ENCODE measurements around the gene WBP4.

The WBP4 gene

DNA sequence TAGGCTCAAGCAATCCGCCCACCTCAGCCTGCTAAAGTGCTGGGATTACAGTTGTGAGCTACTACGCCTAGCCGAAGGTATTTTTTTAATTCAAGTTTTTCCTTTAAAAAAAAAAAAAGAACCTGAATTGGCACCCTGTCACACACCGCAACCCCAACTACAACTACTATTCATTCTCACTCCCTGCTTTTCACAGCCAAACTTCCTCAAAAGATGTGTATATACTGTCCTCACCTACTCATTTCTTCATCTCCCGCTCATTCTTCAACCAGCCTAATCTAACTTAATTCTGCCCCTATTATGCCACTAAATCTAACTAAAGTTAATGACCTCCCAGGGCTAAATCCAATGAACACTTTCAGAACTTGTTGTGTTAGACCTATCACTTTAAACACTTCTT is 12.7 kb upstream of the WBP4 start:
- no peak for DNase-seq (ENCODE audit: low read depth)

DNA sequence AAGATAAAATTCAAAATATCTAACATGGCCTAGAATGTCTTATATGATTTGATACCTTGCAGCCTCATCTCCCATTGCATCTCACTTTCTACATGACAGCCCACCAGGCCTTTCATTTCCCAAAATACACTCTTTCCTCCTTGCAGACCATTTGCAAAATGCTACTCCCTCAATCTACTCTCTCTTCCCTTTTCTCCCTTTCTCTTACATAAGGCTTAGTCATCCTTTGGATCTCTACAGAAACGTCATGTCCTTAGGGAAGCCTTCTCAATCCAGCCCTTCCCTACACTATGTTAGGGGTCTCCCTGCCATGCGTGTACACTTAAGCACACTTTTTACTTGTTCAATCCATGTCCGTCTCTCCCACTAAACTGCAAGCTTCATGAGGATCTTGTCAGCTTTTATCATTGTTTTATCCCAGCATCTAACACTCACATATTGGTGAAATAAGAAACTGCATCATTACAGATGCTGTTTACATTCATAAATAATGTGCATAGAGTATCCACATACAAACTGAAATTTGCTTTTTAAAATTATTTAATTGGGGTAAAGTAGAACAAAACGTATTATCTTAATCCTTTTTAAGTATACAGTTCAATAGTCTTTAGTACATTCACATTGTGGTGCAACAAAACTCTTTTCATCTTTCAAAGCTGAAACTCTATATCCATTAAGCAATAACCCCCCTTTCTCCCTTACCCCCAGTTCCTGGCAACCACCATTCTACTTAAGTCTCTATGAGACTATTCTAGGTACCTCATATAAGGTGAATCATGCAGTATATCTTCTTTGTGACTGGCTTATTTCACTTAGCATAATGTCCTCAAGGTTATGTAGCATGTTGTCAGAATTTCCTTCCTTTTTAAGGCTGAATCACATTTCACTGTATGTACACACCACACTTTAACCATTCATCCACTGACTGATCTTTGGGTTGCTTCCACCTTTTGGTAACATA is 11.5 kb upstream of the WBP4 start:
- DNase-seq (ENCODE audit: low read depth), result no peak

DNA sequence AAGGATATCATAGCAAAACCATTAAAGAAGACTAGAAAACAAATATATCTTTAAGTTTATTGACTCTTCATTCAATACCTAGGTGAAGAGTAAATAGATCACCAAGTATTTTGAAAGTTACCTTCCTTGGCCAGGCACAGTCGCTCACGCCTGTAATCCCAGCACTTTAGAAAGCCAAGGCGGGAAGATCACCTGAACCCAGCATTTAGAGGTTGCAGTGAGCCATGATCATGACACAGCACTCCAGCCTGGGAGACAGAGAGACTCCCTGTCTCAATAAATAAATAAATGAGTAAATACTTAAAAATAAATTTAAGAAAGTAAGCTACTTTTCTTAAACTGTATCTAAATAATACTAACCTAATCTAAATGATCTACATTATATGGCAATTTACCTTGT is 8.9 kb upstream of the WBP4 start:
- DNase-seq (ENCODE audit: low read depth), result no peak

DNA sequence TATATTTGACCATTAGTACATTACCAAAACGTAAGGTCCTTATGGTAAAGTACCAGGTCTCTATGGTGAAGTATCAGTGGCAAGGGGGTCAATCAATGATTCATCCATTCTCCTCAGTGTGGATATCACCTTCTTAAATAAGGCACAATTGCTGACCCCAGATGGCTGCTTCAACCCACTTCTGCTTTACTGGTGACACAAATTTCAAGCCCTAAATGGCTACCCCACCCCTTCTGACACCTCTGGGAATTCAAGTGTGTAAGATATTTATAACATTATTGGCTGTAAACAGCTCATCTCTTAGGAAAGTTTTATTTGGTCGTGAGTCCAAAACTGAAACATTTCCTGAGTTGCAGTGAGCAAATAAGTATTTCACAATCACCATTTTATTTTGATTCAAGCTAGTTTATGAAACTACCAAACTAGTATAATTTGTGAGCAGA is 7.9 kb upstream of the WBP4 start:
- DNase-seq (ENCODE audit: low read depth), result no peak

DNA sequence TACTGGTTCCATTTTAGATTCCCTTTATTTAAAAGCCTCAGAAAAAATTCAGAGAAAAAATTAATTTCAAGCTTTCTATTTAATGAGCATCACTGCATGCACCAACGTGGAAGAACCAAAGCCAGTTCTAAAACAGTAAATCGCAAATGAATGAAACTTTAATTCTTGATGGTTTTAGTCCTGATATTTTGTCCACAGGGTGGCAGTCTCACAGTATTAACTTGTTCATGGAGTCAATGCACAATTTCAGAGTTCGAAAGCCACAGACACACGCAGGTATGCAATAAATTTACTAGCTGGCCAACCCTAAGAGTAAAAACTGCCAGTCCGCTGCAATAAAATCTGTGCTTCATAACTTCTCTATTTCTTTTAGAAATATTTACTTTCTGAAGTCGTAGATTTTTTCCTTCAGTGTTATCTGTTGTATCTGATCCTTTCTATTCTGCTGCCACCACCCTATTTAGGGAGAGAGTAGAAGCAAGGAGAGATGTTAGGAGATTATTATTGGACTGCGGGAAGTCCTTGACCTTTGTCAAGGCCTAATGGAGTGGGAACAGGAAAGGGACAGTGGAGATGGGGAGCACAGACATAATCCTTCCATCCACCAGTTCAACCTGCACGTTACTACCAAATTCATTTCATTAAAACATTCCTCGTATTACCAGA is 7.0 kb upstream of the WBP4 start:
- DNase-seq (ENCODE audit: low read depth), result no peak

DNA sequence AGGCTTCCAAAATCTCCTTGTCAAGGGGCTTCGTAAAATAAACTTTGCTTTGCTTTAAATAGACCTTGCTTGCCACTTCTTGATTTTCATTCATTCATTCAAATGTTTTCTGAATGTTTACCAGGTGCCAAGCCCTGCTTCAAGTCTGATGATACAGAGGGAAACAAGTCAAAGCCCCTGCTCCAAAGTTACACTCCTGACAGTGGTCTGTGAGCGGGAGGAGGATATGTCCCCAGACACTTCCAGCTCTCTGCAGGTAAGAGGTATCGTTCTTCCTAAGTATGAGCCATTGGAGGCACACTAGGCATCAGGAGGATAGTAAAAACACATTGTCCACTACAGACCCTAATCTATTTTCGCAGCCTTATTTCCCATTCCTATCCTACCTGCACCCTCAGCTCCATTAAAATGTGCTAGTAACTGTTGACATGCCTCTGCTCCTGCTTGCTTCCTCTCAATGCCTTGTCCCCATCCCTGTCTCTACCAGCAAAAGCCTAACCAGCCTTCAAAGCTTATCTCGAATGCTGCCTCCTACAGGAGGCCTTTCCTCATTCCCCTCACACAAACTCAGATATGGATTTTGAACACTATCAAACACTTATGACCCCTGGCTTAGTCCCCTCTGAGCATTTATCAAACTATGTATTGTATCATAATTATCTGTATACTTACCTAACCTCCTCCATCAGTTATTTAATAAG is 6.2 kb upstream of the WBP4 start:
- no peak for DNase-seq (ENCODE audit: low read depth)

DNA sequence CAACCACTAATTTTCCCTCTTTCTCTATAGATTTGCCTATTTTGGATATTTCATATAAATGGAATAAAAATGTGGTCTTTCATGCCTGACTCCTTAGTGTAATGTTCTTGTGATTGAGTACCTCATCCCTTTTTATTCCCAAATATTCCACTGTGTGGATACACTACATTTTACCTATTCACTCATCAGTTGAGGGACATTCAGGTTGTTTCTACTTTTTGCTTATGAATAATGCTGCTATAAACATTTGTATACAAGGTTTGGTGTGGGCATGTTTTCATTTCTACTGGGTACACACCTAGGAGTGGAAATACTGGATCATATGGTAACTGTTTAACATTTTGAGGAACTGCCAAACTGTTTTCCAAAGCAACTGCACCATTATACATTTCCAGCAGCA is 5.1 kb upstream of the WBP4 start:
- DNase-seq (ENCODE audit: low read depth), result no peak

DNA sequence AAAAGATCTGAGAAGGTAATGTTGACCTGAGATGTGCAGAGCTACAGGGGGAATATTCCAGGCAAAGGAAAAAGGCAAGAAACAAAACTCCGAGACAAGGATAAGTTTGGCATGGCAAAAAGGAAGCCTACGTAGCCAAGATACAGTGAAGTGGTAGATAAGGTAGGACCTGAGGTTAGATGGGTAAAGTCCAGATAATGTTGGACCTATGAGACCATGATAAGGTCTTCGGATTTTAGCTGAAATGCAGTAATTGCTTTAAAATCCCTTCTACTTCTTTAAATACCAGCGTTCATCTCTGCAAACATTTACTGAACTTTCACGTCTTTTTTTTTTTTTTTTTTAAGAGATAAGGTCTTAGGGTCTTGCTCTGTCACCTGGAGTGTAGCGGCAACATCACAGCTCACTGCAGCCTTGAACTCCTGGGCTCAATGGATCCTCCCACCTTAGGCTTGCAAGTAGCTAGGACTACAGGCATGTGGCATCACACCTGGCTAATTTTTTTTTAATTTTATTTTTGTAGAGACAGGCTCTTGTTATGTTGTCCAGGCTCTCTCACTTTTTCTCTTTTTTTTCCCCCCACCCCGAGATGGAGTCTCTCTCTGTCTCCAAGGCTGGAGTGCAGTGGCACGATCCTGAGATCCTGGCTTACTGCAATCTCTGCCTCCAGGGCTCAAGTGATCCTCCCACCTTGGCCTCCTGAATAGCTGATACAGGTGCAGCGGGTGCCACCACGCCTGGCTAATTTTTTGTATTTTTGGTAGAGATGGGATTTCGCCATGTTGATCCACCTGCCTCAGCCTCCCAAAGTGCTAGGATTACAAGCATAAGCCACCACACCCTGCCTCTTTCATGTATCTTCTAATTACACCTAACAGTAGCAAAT is 4.2 kb upstream of the WBP4 start:
- no peak for DNase-seq (ENCODE audit: low read depth)

DNA sequence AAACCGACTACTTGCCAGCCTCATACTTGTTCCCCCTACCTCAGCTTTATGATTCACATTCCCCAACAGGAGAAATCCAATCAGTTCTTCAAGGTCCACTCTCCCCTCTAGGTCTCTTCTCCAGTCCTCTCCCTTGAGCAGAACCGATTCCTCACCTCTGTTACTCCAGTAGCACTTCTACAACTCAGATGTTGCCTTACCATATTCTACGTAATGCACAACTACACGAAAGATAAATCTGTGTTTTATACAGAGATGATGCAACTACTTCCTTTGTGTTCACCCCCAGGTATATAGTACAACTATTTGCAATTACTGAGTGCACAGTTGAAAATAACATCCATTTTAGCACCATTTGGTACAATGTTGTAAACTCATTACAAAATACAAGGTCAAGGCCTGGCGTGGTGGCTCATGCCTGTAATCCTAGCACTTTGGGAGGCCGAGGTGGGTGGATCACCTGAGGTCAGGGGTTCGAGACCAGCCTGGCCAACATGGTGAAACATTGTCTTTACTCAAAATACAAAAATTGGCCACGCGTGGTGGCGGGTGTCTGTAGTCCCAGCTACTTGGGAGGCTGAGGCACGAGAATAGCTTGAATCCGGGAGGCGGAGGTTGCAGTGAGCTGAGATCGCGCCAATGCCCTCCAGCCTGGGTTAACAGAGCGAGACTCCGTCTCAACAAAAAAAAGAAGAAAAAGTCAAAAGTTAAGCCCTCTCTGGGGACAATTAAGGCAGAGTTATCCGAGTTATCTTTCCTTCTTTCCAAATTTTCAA is 2.8 kb upstream of the WBP4 start:
- DNase-seq (ENCODE audit: low read depth), result no peak

DNA sequence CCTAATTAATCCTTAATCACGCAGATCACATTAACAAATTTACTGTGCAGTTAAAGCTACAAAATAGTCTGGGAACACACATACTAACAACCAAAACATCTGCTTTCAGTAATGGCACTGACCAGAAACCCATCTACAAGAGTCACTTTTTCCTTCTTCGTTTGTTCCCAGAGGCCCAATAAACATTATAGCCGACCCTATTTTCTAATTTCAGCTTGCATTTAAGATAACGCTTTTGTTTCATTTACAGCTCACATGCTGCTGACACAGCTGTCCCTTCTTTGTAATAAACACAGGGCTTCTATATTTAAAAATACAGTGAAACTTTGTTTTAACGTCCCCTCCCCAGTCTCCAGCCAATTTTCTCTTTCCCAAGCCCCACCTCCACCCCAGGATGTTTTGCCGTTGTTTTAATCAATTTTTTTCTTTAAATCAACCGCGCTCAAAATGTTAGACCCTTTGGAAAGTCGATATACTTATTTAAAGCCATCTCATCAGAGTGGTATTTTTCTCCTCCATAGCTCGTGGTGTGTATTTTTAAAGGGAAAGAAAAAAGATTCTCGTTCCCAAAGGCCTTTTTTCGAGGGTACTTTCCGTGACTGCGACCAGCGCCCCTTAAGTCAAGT is 1.7 kb upstream of the WBP4 start:
- DNase-seq (ENCODE audit: low read depth), result no peak

DNA sequence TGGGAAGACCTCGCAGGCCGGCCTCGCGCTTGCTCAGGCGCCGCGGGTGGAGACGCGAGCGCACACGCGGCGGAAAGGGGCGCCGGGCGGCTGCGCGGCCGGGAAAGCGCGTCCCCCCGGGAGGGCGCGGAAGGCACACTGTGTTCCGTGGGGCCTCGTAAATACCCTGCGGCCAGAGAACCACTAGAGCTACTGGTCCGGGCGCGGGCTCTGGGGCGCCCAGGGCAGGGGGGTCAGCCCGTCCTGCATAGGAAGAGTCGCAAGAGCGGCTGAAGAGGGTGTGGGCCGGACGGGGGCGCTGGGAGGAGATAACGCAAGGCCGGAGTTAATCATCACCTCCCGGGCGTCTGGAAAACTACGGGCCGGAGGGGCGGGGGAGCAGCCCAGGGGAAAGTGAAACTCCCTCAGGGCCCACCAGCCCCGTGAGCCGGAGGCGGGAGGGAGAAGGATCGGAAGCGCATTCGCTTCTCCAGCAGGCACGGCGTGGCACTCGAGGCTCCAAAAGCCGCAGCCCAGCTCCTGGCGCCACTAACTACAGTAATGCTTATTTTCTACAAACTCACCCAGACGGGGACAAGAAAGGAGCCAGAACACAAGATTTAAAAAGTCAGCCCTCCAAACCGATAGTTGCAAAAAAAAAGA is 1.1 kb upstream of the WBP4 start:
- peak; percentile 70 for DNase-seq (ENCODE audit: low read depth)

DNA sequence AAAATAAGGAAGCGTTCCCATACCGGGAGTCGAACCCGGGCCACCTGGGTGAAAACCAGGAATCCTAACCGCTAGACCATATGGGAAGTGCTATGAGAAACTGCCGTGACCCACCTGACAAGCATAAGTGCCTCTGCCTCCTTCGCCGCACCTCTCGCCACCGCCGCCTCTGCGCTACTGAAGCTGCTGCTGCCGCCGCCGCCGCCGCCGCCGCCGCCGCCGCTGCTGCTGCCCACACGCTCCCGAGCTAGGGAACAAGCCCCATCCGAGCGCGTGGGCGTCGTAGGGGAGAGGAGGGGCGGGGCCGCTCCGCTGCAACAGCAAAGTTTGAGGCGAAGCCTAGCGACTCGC is 610 bp upstream of the WBP4 start:
- DNase-seq (ENCODE audit: low read depth), result peak; percentile 69

DNA sequence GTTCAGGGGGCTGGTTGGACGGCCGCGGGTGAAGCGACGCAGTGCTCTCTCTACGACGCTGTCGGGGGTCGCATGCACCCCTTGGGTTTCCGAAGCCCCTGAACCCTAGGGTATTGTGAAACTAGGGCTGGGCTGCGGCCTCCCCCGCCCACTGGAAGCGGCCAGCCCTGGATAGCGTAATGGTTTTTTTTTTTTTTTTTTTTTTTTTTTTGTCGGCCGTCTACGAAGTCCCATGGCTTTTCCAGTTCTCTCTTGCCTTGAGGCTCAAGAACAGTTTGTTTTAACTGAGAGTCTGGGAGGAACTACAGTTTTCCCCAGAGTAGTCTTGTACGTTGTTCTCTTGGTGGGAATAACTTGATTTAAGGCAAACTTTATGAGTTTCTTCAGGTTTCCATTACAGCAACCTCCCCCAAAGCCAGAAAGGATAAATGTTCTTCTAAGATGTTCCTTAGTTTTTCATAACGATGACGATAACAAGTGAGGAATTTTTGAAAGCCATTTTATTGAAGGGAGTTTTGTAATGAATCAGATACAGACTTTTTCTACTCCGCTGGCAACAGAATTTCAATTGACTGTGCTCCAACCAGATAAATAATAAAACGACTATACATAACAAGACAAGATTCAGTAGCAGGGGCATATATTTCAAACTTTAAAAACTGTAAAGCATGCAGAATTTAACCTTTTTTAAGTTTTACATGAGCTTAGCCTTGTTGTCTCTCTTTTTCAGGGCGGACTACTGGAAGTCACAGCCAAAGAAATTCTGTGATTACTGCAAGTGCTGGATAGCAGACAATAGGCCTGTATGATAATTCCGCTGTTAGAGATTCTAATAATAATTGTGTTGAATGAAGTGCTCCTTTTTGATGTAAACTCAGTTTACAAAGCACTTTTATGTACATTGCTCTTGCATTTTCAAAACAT is 867 bp downstream of the WBP4 start:
- DNase-seq (ENCODE audit: low read depth), result peak; percentile 7

DNA sequence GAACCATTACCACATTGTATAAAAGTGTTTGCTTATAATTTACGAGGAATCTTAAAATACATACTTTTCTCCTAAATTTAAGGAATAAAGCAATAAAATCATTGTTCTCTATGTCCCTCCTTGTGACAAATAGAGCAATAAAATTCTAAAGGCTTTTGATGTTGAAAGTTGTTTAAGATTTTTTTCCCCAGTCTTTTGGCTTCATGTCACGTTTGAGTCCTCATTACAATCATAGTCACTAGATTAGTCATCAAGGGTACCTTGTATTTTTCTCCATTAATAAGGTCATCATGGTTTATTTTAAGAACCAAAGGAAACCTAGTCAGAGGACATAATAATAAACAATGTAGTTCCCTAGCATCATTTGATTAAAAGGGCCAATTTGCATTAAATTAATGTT is 3.2 kb downstream of the WBP4 start:
- DNase-seq (ENCODE audit: low read depth), result no peak

DNA sequence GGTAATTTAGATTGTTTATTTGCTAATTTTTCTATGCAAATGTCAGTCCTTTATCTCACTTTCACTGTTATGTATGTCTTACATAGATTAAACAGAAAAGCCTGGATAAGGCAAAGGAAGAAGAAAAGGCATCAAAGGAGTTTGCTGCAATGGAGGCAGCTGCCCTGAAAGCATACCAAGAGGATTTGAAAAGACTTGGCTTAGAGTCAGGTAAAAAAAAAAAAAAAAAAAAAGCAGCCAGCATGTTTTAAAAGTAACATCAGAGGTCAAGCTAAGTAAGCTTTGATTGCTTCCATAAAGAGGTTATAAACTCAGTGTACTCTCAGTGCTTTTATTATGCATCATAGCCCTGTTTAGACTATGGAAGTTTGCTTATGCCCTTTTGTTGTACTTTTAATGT is 3.8 kb downstream of the WBP4 start:
- no peak for DNase-seq (ENCODE audit: low read depth)

DNA sequence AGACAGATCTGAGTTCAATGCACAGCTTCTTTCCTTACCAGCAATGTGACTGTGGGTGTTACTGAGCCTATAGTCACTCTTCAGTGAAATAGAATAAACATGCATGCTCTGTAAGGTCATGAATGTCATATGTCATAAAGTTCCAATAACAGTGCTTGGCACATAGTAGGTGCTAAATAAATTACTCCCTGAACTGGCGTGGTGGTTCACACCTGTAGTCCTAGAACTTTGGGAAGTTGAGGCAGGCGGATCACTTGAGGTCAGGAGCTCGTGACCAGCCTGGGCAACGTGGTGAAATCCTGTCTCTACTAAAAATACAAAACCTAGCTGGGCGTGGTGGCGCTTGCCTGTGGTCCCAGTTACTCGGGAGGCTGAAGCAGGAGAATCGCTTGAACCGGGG is 13.2 kb downstream of the WBP4 start:
- DNase-seq (ENCODE audit: low read depth), result no peak

DNA sequence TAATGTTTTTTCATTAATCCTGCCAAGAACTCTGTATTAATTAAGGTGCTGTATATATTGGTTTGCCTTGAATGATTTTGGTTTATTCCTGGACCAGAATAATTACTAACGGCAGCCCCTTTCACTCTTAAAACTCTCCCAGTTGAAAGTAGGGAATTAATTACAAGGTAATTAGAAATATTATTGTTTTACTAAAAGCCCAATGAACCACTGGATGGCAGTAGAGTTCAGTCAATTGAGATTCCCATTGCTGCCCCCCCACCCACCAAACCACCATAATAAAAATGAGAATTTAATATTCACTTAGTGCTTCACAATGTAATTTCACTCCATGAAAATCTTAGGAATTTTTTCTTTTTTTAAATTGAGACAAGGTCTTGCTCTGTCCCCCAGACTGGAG is 13.7 kb downstream of the WBP4 start:
- DNase-seq (ENCODE audit: low read depth), result no peak

DNA sequence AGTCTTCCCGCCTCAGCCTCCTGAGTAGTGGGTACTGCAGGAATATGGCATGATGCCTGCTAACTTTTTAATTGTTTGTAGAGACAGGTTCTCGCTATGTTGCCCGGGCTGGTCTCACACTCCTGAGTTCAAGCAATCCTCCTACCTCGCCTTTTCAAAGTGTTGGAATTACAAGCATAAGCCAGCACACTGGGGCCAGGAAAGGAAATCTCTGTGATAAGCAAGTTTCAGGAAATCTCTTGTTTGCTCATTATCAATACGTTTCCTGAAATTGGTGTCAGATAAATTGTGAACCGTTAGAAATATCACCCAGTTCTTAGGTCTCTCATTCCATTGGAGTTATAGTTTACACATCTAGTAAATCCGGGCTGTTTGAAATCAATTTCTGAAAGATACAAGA is 14.2 kb downstream of the WBP4 start:
- no peak for DNase-seq (ENCODE audit: low read depth)

DNA sequence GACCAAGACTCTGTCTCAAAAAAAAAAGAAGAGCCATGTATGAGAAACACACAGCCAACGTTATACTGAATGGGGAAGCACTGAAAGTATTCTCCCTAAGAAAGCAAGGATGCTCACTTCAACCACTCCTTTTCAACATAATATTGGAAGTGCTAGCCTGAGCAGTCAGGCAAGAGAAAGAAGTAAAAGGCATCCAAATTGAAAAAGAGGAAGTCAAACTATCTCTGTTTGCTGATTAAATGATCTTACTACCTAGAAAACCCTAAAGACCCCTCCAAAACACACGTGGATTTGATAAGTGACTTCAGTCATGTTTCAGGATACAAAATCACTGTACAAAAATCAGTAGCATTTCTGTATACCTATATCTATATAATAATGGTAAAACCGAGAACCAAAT is 16.2 kb downstream of the WBP4 start:
- DNase-seq (ENCODE audit: low read depth), result no peak
